HepG2 (cell line): ENCODE results near the gene C2orf74. TPM values are rescaled to one million over a fixed set of nuclear protein-coding genes. Genes with fewer than 3 reads are reported as not detected.

Source experiments
- ESRRA ChIP-seq: sonication (generic); formaldehyde crosslinking; IDR thresholded peaks from 2 replicates; pipeline ENCODE4 v1.5.1; 2020; ENCODE audit warnings: mild to moderate bottlenecking, low read depth, missing genetic modification reagents
- FOSL1 ChIP-seq: sonication (generic); formaldehyde crosslinking; IDR thresholded peaks from 2 replicates; pipeline ENCODE4 v1.9.0; 2021; ENCODE audit warnings: missing genetic modification reagents, borderline replicate concordance
- KMT2B ChIP-seq: IDR thresholded peaks from 2 replicates; pipeline ENCODE4 v1.6.1; 2016; ENCODE audit warnings: missing genetic modification reagents, missing compliant biosample characterization
- MLXIP ChIP-seq: sonication (generic); formaldehyde crosslinking; IDR thresholded peaks from 2 replicates; pipeline ENCODE4 v1.9.0; 2021; ENCODE audit warnings: missing genetic modification reagents, borderline replicate concordance
- SIX4 ChIP-seq: sonication (generic); formaldehyde crosslinking; IDR thresholded peaks from 2 replicates; pipeline ENCODE4 v1.4.0; 2020; ENCODE audit warnings: missing genetic modification reagents
- YY1 ChIP-seq: IDR thresholded peaks from 2 replicates; pipeline ENCODE4 v1.6.1; 2011; ENCODE audit warnings: low read length, low read depth, moderate library complexity, mild to moderate bottlenecking; ENCODE audit not compliant: insufficient read depth, insufficient replicate concordance
- ZBTB14 ChIP-seq: sonication (generic); formaldehyde crosslinking; IDR thresholded peaks from 2 replicates; pipeline ENCODE4 v1.4.0; 2020; ENCODE audit warnings: missing genetic modification reagents
- ZFP36L2 ChIP-seq: sonication (generic); formaldehyde crosslinking; IDR thresholded peaks from 2 replicates; pipeline ENCODE4 v1.4.0; 2020; ENCODE audit warnings: missing genetic modification reagents
- ZNF367 ChIP-seq: sonication (generic); formaldehyde crosslinking; IDR thresholded peaks from 2 replicates; pipeline ENCODE4 v1.4.0; 2020; ENCODE audit warnings: missing genetic modification reagents, borderline replicate concordance
- ZNF557 ChIP-seq: sonication (generic); formaldehyde crosslinking; IDR thresholded peaks from 2 replicates; pipeline ENCODE4 v1.4.0; 2020; ENCODE audit warnings: missing genetic modification reagents
- ZNF703 ChIP-seq: sonication (generic); formaldehyde crosslinking; IDR thresholded peaks from 2 replicates; pipeline ENCODE4 v1.5.1; 2020; ENCODE audit warnings: missing genetic modification reagents, mild to moderate bottlenecking, moderate library complexity, borderline replicate concordance
- ZNF761 ChIP-seq: sonication (generic); formaldehyde crosslinking; conservative IDR thresholded peaks from 2 replicates; pipeline ENCODE4 v1.4.0; 2020; ENCODE audit warnings: mild to moderate bottlenecking, missing genetic modification reagents
- ZNF790 ChIP-seq: sonication (generic); formaldehyde crosslinking; IDR thresholded peaks from 2 replicates; pipeline ENCODE4 v1.8.0; 2022; ENCODE audit warnings: missing genetic modification reagents, mild to moderate bottlenecking, borderline replicate concordance
- ZSCAN5A ChIP-seq: sonication (generic); formaldehyde crosslinking; IDR thresholded peaks from 2 replicates; pipeline ENCODE4 v1.8.0; 2022; ENCODE audit warnings: mild to moderate bottlenecking, missing genetic modification reagents, borderline replicate concordance
- polyA plus RNA-seq, 8 experiments: library from polyadenylated mRNA; depleted of rRNA in 3 of 8; stranded (reverse) in 7 of 8; unstranded in 1 of 8; fragments of >200 nt; fragmentation: Illumina TruSeq in 4 of 8; extraction: Trizol in 4 of 8; gene quantifications; 2 replicates each; pipeline versions ENCODE4 v1.2.1 to v1.2.3, GENCODE V29; 2011 to 2016; ENCODE audit warnings: low read depth in 4 of 8, missing spikeins in 1 of 8, mixed read lengths in 1 of 8; ENCODE audit not compliant: insufficient read depth in 1 of 8
- total RNA-seq, 5 experiments: library from RNA; depleted of rRNA; stranded (reverse); fragments of >200 nt; fragmentation: Illumina TruSeq; extraction: Trizol; gene quantifications; 2 replicates each; pipeline ENCODE4 v1.2.3, GENCODE V29; 2016; ENCODE audit warnings: low read depth in 1 of 5
- TF ChIP-seq, protein P1 (sequence below): sonication (generic); formaldehyde crosslinking; IDR thresholded peaks from 2 replicates; pipeline ENCODE4 v1.4.0; 2020; ENCODE audit warnings: missing genetic modification reagents
- TF ChIP-seq, protein P2 (sequence below), 2 experiments: sonication (generic) in 1 of 2; formaldehyde crosslinking in 1 of 2; IDR thresholded peaks; 2 replicates each; pipeline versions ENCODE4 v1.4.0 to v1.6.1; 2018 to 2020; ENCODE audit warnings: missing genetic modification reagents in 2 of 2, borderline replicate concordance in 1 of 2, low read depth in 1 of 2, mild to moderate bottlenecking in 1 of 2, missing biosample characterization in 1 of 2
- TF ChIP-seq, protein P3 (sequence below): IDR thresholded peaks from 2 replicates; pipeline ENCODE4 v1.6.1; 2016; ENCODE audit warnings: low read depth, borderline replicate concordance

Gene C2orf74
- total and polyA plus RNA-seq, 2 of the 13 experiments (the other 11 are each of a cell fraction or from before 2014, with no cell fraction given), result 10.6 to 13.8 TPM

DNA sequence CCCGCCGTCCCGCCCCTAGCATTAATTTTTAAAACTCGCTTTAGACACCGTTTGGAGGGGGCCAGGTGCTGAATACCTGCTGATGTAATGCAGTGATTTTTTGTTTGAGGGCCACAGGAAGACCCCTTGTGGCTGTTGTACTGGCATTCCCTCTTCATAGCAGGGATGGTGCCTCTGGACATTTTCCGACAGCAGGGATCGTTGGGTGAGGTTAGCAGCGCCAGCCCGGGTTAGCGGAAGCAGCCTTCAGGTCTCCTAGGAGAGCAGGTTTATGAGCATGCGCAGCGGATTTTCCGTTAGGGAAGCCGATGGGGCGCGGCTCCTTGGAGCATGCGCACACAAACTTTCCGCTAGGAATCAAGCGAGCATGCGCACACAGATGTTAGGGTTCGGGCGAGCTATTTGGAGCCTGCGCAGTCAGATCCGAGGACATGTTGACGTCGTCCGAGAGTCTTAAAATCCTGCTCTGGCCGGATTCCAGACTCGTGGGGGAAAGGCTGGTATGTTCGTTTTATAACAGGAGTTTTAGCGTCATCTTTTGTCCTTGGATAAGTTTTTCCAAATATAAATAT lies 17.2 kb upstream of the C2orf74 start (continued):
- TF ChIP-seq, protein P1, sequence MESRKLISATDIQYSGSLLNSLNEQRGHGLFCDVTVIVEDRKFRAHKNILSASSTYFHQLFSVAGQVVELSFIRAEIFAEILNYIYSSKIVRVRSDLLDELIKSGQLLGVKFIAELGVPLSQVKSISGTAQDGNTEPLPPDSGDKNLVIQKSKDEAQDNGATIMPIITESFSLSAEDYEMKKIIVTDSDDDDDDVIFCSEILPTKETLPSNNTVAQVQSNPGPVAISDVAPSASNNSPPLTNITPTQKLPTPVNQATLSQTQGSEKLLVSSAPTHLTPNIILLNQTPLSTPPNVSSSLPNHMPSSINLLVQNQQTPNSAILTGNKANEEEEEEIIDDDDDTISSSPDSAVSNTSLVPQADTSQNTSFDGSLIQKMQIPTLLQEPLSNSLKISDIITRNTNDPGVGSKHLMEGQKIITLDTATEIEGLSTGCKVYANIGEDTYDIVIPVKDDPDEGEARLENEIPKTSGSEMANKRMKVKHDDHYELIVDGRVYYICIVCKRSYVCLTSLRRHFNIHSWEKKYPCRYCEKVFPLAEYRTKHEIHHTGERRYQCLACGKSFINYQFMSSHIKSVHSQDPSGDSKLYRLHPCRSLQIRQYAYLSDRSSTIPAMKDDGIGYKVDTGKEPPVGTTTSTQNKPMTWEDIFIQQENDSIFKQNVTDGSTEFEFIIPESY (CRISPR knock-in tag), result no peak
- TF ChIP-seq, protein P2, sequence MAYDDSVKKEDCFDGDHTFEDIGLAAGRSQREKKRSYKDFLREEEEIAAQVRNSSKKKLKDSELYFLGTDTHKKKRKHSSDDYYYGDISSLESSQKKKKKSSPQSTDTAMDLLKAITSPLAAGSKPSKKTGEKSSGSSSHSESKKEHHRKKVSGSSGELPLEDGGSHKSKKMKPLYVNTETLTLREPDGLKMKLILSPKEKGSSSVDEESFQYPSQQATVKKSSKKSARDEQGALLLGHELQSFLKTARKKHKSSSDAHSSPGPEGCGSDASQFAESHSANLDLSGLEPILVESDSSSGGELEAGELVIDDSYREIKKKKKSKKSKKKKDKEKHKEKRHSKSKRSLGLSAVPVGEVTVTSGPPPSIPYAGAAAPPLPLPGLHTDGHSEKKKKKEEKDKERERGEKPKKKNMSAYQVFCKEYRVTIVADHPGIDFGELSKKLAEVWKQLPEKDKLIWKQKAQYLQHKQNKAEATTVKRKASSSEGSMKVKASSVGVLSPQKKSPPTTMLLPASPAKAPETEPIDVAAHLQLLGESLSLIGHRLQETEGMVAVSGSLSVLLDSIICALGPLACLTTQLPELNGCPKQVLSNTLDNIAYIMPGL (CRISPR knock-in tag; IDR thresholded peaks at IDR 0.05; ENCODE audit: borderline replicate concordance in 1 of 2, low read depth in 1 of 2), result peak in 1 of 2 experiments; percentile 16; a peak in 1 of 4 replicates
- TF ChIP-seq SIX4 (CRISPR knock-in tag) (no peak; the same call in 1 of the 2 replicates), ZNF557 (CRISPR knock-in tag) (0 out of 2 replicates have a peak, but pooled peaks have one; percentile 38), ESRRA (CRISPR knock-in tag) (no peak), ZNF703 (CRISPR knock-in tag) (no peak), FOSL1 (CRISPR knock-in tag) (no peak), ZSCAN5A (CRISPR knock-in tag) (no peak), ZNF367 (CRISPR knock-in tag) (no peak), MLXIP (CRISPR knock-in tag) (peak; percentile 33; the same call in 1 of the 2 replicates), KMT2B (CRISPR knock-in tag) (peak; percentile 70), ZBTB14 (CRISPR knock-in tag) (no peak), ZNF790 (CRISPR knock-in tag) (no peak), YY1 (peak; percentile 19), ZNF761 (CRISPR knock-in tag) (no peak), ZFP36L2 (CRISPR knock-in tag) (no peak)
- TF ChIP-seq, protein P3, sequence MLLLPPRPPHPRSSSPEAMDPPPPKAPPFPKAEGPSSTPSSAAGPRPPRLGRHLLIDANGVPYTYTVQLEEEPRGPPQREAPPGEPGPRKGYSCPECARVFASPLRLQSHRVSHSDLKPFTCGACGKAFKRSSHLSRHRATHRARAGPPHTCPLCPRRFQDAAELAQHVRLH, result peak; percentile 67; the same call in 1 of the 2 replicates
